GM12892 (cell line): ENCODE results near the gene GREB1L.

Experiments
- POLR2A ChIP-seq: IDR thresholded peaks from 2 replicates; pipeline ENCODE4 v1.6.1; 2011; ENCODE audit warnings: low read depth, low read length, control low read depth
- POLR2AphosphoS5 ChIP-seq: IDR thresholded peaks from 2 replicates; pipeline ENCODE4 v1.6.1; 2011; ENCODE audit warnings: low read depth, low read length, control low read depth

DNA sequence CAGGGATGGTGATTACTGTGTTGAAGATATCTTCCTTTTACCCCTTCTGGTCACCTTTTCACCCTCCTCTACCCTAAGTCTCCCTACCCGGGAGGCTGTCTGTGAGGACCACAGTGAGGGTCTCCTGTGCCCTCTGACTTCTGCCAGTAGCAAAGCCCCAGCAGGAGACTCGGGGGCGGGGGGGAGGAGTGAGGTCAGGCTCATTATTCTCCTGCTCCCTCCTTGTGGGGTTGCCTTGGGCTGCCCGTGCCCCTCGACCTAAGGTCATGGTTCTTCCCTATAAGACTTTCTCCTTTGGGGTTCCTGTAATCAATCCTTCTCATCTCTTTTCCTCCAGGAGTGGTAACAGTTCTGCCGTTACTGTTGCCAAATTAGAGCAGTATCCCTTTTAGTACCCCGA, 65.5 kb downstream of the GREB1L start:
- TF ChIP-seq POLR2AphosphoS5 (no peak), POLR2A (no peak)
